Measurements from ENCODE around the gene ASB13.

The ASB13 gene, protein sequence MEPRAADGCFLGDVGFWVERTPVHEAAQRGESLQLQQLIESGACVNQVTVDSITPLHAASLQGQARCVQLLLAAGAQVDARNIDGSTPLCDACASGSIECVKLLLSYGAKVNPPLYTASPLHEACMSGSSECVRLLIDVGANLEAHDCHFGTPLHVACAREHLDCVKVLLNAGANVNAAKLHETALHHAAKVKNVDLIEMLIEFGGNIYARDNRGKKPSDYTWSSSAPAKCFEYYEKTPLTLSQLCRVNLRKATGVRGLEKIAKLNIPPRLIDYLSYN

DNA sequence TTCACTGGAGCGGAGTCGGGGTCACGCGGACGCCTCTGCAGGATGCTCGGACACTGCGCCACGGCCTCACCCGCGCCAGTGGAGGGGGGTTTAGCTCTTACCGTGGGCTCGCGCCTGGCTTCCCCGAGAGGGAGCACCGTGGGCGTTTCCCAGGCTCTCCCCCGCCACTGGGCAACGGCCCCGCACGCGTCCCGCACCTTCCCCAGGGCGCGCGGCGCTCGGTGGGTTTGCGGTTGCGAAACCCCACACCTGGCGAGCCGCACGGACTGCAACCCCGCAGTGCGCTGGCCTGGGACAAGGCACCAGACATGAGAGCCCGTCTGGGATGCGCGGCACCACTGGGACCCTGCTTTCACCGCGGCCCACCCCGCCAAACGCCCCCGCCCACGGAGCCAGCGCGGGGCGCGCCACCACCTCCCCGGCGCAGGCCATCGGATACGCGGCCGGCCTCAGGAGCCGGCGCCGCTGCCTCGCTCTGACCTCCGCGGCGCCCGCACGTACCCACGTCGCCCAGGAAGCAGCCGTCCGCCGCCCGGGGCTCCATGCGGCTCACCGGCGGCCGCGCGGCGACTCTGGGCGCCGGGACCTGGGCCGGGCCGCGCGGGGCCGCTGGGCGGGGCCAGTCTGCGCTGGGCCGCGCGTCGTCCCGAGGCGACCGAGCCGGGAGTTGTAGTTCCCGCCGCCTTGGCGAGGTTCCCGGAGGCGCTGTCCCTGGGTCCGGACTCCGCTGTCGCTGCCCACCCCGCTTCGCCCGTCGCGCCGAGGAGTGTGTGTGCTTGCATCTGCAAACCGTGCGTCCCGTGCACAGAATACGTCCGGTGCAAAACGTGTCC, at the start of gene ASB13:
ASB13 (minus strand) TSS at position 588 of the 833 bp plus-strand sequence; CDS start at position 544, 44 bp downstream.
- no peak for DNase-seq

DNA sequence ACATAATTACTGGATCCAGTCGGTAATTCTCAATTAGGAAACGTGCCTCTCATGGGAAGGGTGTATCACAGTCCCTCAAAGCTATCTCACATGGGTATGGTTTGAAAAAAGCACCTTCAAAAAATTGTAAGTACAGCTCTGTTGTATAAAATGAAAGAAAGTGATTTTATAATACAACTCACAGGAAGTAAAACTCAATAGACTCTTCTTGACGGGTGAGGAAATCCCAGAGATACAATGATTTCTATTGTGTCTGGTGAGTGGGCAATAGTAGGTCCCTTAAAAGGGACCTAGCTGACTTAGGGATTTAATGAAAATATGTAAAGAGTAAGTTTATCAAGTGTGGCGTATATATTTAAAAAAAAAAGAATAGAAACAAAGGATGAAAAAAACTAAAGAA, 45.2 kb upstream of the ASB13 start:
- no peak for DNase-seq

DNA sequence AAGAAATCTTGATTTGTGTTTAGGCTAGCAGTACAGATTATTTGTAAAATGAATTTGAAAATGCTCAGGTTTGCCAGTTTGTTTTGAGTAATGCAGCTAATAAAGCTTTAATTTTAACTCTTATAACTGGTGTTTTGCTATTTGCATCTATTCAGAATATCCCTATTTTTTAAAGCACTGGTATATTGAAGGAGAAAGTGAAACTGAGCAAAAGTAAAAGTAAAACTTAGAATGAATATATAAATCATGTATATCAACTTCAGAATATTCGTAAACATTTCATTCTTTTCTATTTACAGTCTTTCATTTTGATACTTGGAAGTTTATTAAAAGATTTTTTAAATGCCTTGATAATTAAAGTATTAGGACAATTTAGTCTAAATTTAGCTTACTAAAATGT, 44.5 kb upstream of the ASB13 start:
- DNase-seq: no peak

DNA sequence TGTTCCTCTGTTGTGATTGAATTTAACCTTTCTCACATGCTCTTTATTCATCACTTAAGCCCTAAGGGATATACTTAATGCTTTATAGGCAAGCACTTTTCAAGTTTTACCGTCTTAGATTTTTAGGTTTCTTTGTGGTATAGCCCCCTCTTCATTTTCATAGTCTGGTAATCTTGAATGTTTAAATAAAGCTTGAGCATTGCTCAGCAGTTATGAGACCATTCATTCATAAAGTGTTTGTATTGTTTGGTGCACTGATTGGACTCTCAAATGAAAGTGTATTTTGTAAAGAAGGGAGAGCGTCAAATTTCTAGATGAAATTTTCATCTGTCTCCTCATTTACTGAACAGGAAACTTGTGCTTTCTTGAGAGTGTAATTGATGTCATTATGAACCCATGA, 43.5 kb upstream of the ASB13 start:
- no peak for DNase-seq

DNA sequence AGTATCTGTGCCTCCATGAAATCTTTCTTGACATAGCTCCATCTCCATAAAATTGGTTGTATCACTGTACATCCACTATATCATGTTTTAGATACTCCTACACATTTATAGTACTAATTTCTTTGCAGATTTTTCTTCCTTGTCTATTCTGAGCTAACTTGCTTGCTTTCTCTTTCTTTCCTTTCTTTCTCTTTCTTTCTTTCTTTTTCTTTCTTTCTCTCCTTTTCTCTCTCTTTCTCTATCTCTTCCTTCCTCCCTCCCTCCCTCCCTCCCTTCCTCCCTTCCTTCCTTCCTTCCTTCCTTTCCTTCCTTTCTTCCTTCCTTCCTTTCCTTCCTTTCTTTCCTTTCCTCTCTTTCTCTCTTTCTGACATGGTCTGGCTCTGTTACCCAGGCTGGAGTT, 42.0 kb upstream of the ASB13 start:
- no peak for DNase-seq

DNA sequence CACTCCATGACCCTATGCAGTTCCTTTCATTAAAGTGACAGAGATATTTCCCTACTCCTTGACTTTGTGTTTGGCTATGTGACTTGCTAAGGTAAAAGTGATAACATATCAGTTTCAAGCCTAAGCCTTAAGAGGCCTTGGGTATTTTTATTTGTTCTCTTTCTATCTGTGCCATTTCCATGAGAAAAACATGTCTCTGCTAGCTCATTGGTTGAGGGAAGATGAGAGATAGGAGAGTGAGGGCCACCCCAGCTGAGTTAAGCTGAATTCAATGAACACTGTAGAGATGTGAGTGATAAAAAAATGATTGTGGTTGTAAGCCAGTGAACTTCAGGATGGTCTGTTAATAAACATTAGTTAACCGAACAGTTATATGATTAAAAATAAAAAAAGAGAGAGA, 31.7 kb upstream of the ASB13 start:
- DNase-seq: no peak

DNA sequence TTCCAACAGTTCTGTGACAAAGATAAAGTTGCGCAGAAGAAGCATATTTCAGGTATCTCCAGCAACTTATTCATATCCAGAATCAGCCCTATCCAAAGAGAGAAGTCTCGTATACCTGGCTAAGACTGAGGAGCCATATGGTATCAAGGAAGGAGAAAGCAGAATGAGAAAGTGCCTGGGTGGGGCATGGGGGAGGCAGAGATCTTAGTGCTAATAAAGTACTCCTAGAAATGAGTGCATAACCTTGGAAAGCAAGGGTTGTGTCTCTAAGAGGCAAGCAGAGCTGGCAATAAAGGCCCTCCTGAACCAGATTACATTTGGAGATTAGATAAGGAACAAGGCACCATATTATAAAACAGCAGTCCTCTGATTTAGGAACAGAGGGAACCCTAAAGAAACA, 30.9 kb upstream of the ASB13 start:
- no peak for DNase-seq

DNA sequence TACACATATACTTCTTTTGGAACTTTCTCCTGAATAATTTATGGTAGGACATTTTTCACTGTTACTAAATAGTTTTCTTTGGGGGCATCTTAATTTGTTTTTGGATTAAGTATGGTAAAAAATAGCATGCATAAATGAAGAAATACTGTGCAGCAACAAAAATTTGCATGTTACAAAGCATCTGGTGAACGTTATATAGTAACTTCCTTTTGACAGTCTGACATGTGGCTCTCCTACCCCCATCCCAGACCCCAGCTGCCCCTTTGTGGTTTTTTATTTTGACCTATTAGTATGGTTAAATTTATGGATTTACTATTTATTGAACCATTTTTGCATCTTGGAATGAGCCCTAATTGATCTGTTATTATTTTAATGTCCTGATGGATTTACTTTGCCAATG, 28.2 kb upstream of the ASB13 start:
- no peak for DNase-seq

DNA sequence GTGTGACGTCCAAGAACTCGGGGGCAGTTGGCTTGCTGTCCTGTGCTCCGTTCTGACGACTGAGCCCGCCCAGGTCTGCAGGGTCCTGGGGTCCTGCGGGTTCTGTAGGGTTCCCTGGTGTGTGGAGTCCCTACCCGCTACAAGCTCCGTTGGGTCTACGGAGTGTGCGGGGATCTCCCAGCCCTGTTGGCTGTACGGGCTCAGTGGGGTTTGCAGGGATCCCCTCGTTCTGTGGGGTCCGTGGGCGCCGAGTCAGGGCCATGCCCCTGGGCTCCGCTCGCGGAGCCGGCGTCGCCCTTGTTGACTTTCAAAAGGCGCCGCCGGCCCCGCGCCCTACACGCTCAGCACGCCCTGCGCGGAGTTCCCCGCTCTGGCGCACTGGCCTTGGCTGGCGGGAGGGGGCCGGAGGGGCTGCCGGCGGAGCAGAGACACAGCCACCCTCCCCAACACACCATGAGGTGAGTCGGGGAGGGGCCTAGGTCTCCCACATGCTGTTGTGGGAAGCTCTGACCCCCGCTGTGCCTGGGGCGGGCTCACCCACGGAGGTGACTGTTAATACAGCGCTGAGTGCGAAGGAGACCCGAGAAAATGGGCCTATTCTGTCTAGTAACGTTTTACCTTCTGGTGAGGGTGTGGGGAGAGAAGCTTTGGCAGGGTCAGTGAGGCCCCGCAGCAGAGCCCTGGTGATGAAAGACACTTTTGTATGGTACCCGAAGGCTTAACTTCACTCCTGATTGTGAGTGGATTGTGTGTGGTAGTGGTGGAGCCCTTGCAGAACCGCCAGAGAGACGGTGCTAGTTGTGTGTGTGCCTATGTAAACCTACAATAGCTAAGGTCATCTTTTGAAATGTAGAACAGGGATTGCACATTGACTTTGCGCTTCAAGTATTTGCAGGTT, 26.3 kb upstream of the ASB13 start:
- no peak for DNase-seq

DNA sequence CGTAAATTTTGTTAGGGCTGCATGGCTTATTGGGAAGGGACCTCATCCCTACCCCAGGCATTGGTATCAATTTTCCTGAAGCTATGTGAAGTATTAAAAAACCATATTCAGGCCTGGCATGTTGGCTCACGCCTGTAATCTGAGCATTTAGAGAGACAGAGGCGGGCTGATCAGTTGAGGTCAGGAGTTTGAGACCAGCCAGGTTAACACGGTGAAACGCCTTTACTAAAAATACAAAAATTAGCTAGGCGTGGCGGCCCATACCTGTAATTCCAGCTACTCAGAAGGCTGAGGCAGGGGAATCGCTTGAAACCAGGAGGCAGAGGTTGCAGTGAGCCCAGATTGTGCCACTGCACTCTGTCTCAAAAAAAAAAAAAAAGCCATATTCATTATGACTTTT, 25.4 kb upstream of the ASB13 start:
- no peak for DNase-seq

DNA sequence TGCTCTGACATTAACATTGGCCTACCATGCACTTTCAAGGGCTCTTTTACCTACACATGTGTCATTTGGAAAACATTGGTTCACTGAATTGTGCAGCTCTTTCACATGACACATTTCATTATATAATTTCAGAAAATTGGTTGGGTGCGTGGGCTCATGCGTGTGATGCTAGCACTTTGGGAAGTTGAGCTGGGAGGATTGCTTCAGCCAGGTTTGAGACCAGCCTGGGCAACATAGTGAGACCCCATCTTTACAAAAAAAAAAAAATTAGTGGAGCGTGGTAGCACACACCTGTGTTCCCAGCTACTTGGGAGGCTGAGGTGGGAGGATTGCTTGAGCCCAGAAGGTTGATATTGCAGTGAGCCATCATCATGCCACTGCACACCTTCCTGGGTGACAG, 22.2 kb upstream of the ASB13 start:
- no peak for DNase-seq

DNA sequence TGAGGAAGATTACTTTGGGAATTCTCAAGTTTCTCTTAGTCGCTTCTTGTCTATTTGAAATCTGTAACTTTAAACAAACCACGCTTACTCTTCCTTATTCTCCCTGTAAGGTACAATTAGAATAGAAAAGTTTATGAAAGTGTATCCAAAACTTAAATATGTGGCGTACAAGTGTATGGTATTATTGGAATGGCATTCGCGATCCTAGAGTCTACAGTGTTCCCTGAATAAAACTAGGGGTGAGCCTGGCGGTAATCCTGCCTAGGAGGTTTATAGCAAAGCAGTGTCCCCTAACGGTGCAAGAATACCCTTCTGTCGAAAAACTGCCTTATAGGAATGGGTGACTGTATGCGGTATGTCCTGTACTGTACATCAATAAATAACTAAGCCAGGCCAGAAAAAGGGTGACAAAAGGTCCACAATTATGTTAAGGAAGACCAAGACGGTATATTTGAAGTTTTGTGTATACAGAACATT, 19.4 kb upstream of the ASB13 start:
- DNase-seq: no peak

DNA sequence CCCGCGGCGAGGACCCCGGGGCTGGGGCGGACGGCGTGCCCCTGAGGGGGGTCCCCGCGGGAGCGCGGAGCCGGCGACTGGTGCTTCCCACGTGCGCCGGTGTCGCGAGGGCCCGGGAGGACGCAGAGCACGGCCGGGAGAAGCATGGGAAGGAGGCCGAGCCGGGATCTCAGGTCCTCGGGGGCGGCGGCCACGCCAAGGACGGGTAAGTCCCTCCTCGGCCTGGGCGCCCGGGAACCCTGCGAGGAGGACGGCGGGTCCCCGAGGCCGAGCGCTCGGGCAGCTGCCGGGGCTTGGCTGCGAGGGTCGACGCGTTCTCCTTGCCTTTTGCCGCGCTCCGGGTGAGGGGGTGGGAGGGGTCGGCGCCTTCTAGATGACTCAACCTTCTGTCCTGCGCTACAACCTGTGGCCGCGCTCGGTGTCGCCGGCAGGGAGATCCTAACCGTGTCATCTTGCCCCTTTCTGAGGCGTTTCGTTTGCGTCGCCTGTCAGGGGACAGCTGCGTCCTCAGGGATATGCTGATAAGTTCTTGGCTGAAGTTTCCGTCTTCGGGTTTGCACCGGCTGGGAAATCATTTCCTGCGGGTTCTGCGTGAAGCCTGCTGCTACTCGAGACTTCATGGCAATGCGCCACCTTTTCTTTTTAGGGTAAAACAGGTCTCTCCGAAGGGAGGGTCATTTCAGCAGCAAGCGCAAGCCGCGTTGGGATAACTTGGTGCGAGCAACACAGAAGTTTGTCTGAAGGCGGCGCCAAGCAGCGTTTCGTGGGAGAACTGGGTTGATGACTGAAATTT, 18.8 kb upstream of the ASB13 start:
- DNase-seq: peak; percentile 1

DNA sequence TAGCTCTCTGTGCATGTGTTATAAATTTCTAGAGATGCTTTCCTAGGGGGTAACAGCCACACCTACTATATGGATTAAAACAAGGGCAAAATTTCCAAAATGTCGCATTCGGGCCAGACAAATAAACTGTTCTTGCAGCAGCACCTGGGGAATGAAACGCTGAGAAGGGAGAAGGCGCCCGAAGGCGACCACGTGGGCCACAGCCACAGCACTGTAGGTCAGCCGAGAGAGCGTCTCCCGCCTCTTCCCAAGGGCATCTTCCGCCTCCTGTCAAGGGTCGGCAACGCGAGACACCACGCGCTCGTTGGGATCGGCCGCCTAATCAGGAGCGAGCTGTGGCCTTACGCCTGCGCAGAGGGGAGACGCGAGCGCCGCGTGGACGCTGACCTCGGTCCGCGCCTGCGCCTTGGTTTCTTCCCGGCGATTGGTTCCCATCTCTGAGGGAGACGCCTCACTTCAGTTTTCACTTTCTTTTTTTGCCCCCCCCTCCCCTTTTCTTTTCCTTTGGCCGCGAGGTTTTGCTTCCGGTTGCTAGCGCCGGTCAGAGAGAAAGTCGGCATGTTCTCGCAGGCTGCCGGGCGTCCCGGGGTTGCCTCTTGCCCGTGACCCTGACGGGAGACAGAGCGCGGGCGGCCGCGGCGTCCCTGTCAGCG, 18.0 kb upstream of the ASB13 start, which contains the start of gene TASOR2:
TASOR2 (plus strand) TSS at position 521 of the 653 bp plus-strand sequence. CDS start 35,805 bp downstream, outside the sequence.
- DNase-seq: peak; percentile 95

DNA sequence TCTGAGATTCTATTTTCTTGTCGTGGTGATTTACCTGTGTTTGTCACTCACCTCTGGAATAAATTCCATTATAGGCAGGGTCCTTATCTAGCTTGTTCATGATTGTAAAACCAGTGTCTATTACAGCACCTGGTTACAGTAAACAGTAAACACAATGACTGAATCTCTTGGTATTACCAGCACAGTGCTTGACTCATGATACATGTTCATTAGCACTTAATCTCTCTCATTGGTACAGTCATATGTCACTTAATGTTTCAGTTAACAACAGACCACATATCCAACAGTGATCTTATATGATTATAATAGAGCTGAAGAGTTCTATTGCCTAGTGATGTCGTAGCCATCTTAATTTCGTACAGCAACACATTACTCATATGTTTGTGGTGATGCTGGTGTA, 16.7 kb upstream of the ASB13 start:
- DNase-seq: no peak

DNA sequence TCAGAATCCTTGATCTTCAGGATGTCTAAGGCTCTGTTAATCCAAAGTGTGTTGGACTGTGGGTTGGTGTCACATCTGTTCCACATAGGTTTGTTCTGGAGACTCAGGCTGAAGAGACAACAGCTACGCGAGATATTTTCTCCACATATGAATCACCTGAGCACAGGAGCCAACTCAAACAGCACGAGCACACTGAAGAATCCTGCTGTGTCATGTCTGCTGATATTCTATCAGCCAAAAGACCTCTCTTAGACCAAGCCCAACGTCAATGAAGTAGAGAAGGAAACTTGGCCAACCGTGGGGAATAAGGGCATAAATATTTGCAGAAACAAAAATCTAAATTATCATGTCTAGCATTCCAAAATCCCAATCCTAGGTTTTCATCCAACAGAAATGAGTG, 15.5 kb upstream of the ASB13 start:
- no peak for DNase-seq

DNA sequence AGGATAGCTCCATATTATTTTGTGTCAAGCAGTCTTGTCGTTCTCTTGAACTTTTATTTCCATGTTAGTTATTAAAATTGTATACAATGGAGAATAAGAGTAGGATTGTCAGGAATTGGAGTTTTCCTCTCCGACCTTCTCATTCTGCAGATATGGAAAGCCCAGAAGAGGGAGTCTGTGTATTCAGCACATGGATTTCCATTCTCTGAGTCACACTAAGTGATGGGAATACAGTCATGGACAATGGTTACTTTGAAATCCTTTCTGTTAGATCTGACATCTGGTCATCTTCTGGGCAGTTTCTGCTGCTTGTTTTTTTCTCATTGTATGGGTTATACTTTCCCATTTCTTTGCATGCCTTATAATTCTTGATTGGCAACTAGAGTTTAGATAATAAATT, 13.2 kb upstream of the ASB13 start:
- DNase-seq: no peak

DNA sequence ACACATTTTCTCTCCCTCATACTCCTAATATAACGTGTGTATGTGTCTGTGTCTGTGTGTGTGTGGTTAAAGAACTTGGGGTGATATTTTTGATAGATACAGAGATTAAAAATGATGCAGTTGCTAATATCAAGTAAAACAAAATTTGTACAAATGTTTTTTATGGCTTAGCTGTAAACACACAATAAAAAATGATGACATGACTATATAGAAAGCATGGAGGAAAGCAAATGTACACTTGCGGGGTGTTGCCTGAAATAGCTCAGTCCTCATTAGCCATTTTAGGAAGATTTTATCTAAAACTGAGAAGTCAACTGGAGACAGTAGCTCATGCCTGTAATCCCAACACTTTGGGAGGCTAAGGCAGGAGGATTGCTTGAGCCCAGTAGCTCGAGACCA, 12.6 kb upstream of the ASB13 start:
- no peak for DNase-seq

DNA sequence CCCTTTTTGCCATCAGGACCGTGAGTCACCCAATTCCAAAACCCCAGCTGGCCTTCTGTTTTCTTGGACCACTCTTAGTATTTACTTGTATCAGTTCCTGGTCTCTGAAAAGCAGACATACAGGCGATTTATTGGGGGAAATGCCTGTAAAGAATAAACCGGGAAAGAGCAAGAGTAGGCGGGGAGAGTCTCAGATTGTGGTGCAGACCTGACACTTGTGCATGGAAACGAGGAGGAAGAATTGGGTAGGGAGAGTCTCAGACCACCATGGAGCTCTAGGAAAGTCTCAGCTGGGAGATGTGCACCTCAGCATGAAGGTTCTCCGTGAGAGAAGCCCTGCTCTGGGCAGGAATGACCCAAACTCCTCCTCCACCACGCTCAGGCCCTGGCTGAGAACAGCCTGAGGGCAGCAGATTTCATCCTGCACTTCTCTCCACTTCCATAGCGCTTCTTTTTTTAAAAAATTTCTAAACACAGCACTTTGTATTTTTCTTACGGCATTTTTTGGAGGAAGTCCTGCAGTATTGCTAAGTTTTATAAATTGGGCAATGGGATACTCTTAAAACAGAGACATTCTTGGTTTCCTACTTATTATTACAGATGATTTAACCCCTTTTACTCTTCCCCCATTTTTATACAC, 12.1 kb upstream of the ASB13 start:
- no peak for DNase-seq

DNA sequence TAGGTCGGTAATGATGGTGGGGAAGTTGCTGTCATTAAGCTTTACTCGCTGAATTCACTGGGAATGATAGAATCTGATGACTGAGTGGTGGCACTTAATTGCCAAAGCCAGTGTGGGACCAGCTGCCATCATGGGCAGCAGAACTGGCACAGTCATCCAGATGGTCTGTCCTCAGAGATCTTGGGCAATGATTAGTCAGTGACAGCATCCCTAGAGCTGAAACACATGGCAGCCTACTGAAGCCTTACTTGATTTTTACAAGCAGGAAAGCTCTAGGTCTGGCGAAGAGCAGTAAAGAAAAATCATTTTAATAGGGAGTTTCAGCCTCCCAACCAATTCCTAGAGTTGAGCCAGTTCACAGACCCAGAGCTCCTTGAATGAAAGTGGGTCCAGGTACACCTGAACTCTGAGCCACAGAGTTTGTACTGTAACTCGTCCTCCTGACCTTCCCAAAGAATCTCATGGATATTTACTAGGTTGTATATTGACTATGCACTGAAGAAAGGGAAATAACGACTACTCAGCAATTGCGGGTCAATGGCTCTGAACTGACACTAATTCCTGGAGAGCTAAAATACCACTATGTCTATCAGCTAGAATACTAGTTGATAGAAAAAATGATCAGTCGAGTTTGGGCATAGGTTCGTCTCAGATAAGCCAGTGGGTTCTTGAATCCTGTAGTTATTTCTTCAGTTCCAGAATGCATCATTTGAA, 4.4 kb upstream of the ASB13 start:
- DNase-seq: no peak

DNA sequence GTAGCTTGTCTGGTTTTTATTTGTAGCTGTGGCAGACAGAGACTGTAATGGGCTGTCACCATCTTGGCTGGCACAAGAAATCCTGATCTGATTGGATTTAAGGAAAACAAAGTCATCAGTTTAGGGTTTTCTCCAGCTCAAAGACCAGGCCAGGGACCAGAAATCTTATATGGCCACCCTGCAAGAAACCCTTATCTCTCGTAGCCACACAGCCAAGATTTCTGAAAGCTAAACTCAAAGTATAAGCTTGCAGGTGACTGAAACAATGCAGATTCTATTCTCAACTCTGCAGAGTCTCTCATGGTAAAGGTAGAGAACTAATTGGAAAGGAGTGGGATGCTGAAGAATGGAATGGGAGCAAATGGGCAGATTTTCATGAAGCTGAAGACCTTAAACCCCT, 3.2 kb upstream of the ASB13 start:
- no peak for DNase-seq
